GOT3 (cell line): ENCODE results near the gene TNNC1.

Experiments
- DNase-seq: peaks from one replicate; lab custom pipeline; 2025; ENCODE audit warnings: mixed read lengths; lab: John Stamatoyannopoulos, UW

The TNNC1 gene

GRCh38 chr3:52443791-52444687 is 9.8 kb downstream of the TNNC1 start:
- no peak for DNase-seq

GRCh38 chr3:52443268-52443610 is 10.6 kb downstream of the TNNC1 start:
- DNase-seq = no peak

GRCh38 chr3:52442409-52443267 is 11.2 kb downstream of the TNNC1 start:
- no peak for DNase-seq

- no peak for DNase-seq
Measured at GRCh38 chr3:52441772-52442332, 12.0 kb downstream of the TNNC1 start.

- no peak for DNase-seq
Measured at GRCh38 chr3:52441091-52441771, 12.6 kb downstream of the TNNC1 start.

GRCh38 chr3:52440671-52441070 is 13.2 kb downstream of the TNNC1 start:
- DNase-seq = no peak

GRCh38 chr3:52440249-52440551 is 13.6 kb downstream of the TNNC1 start:
- no peak for DNase-seq

- no peak for DNase-seq
Measured at GRCh38 chr3:52439426-52440248, 14.2 kb downstream of the TNNC1 start.

GRCh38 chr3:52438579-52439425 is 15.0 kb downstream of the TNNC1 start:
- DNase-seq = no peak

GRCh38 chr3:52438104-52438376 is 15.8 kb downstream of the TNNC1 start:
- no peak for DNase-seq

GRCh38 chr3:52437326-52438103 is 16.3 kb downstream of the TNNC1 start:
- no peak for DNase-seq

GRCh38 chr3:52436500-52437149 is 17.2 kb downstream of the TNNC1 start:
- no peak for DNase-seq

GRCh38 chr3:52435246-52436101 is 18.4 kb downstream of the TNNC1 start:
- no peak for DNase-seq

- no peak for DNase-seq
Measured at GRCh38 chr3:52434491-52435115, 19.2 kb downstream of the TNNC1 start.

GRCh38 chr3:52433996-52434479 is 19.8 kb downstream of the TNNC1 start:
- no peak for DNase-seq

GRCh38 chr3:52433328-52433995 is 20.4 kb downstream of the TNNC1 start:
- no peak for DNase-seq

- DNase-seq = no peak
Measured at GRCh38 chr3:52432691-52433141, 21.1 kb downstream of the TNNC1 start.
